ENCODE measurements around the gene STAC3.
A peak's percentile ranks its signal among the peaks of the same experiment; 100 is the strongest.

Gene STAC3

DNA sequence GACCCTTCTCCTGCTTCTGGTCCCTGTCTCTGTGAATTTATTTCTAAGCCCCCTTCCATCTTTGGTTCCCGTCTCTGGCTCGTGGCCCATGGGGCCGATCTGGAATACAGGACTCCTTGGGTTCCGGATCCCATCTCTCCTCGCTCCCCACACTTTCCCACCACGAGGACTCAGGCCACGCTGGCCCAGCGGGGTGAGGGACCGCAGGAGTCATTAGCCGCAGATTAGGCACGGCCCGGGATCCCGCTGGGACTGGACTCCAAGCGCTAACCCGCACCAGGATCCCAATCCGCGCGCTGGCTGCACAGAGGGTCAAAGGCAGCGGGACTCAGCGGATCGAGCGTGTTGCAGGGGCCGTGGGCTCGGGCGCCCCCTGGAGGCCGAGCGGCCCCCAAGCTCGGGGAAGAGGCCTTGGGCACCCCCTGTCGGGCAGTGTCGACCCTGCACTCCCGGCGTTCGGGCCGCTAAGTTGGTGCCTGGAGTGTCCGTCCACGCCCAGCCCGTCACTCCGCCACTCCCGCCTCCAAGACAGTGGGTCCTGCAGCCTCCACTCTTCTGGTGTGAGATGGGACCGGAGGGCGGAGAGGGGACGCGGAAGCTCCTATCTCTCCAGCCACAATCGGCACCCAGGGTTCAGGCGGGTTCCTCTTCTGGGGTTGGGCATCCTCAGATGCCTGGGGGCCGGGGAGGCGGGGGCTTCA, 12.0 kb downstream of the STAC3 start:
- Histone ChIP-seq H3K27me3 (ENCODE audit: control insufficient read depth, insufficient read depth, low read length) (peaks cover 93% of the 10 kb centered on the region), H3K4me3 (ENCODE audit: low read length) (peak overlapping the region; percentile 61), H3K4me1 (ENCODE audit: control insufficient read depth, low read depth, low read length) (peaks cover 26% of the 10 kb centered on the region), H3K9ac (ENCODE audit: low read length) (peak overlapping the region; percentile 65), H3K9me3 (ENCODE audit: control insufficient read depth, low read depth, low read length) (peaks cover 3% of the 10 kb centered on the region), H3K27ac (ENCODE audit: low read length) (no peak overlapping the region), H3K36me3 (ENCODE audit: control insufficient read depth, low read depth, low read length) (peaks cover 6% of the 10 kb centered on the region)

DNA sequence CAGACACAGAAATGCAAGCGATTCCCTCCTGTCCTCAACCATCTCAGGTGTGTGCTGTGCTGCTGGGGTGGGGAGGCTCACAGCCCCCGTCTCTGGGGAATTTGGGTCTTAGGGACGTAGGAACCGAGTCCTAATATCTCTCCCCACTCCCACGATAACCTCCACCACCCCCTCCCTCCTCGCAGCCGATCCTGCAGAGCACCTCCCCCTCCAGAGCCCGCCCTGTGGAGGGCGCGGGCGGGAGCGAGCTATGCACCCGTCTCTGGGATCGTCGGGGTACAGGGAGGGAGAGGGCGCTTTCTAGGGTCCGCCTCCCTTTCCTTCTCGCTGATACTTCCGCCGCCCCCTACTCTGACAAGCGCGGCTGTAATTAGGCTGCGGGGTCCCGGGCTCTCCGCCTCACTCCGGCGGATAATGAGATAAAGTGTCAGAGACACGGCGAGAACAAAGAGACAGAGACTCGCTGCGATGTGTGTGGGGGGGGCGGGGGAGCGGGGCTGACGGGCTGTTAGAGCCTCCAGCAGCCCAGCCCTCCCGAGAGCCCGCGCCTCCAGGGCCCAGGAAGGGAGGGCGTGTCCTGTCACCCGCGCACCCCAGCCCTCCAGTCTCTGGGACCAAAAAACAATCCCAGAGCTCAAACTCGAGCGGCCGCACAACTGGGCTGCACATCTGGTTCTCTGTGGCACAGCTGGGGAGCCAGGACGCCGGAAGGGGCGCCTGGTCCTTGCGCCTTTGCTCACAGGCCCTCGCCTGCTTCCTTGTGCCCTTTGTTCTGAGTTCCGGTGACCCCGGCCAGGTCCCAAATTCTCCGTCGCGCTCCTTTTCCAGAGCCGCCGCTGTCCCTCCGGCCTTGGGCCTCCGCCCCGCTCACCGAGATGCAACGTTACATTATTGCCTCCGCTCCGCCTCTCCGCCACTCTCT, 12.8 kb downstream of the STAC3 start:
- H3K9me3 ChIP-seq (ENCODE audit: control insufficient read depth, low read depth, low read length) = peaks cover 3% of the 10 kb centered on the region
- H3K27ac ChIP-seq (ENCODE audit: low read length) = no peak overlapping the region
- H3K36me3 ChIP-seq (ENCODE audit: control insufficient read depth, low read depth, low read length) = peaks cover 14% of the 10 kb centered on the region
- H3K27me3 ChIP-seq (ENCODE audit: control insufficient read depth, insufficient read depth, low read length) = peaks cover 97% of the 10 kb centered on the region
- peaks cover 26% of the 10 kb centered on the region for H3K4me1 ChIP-seq (ENCODE audit: control insufficient read depth, low read depth, low read length)
- H3K4me3 ChIP-seq (ENCODE audit: low read length) = peak overlapping the region; percentile 49
- H3K9ac ChIP-seq (ENCODE audit: low read length) = peak overlapping the region; percentile 29

GRCh38 chr12:57237596-57237931, 13.4 kb downstream of the STAC3 start:
- H3K36me3 ChIP-seq (ENCODE audit: control insufficient read depth, low read depth, low read length) = peaks cover 20% of the 10 kb centered on the region
- H3K4me1 ChIP-seq (ENCODE audit: control insufficient read depth, low read depth, low read length) = peaks cover 26% of the 10 kb centered on the region
- no peak overlapping the region for H3K9ac ChIP-seq (ENCODE audit: low read length)
- H3K27ac ChIP-seq (ENCODE audit: low read length) = no peak overlapping the region
- peaks cover 100% of the 10 kb centered on the region for H3K27me3 ChIP-seq (ENCODE audit: control insufficient read depth, insufficient read depth, low read length)
- H3K4me3 ChIP-seq (ENCODE audit: low read length) = peak overlapping the region; percentile 49
- peaks cover 3% of the 10 kb centered on the region for H3K9me3 ChIP-seq (ENCODE audit: control insufficient read depth, low read depth, low read length)

DNA sequence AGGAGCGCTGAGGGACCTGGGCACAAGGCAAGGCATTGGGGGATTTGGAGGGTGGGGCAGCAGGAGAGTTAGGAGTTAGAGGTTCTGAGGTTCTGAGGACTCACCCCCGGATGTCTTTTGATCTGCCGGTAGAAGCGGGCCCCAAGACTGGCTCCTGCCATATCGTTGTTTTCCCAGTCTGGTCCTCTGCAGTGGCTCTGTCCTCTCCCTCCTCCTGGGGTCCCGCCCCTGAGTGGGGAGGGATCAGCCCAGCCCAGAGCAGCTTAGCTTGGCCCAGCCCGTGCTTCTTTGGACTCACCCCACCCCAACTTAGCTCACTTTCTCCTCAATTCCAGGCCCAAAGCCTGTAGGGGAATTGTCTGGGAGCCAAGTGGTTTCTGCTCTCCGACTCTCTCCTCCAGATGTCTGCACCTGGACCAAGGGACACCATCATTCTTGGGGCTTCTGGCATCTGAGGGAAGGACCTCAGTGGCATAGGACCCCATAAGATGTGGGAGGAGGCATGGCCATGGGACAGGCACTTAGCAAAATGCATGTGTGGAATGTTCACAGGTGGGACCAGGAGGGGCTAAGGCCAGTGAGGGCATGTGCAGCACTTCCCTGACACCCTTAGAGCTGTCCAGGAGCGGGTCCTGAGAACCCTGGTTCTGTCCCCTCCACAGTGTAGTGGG, 13.9 kb downstream of the STAC3 start:
- no peak overlapping the region for H3K27ac ChIP-seq (ENCODE audit: low read length)
- H3K9ac ChIP-seq (ENCODE audit: low read length) = no peak overlapping the region
- peaks cover 3% of the 10 kb centered on the region for H3K9me3 ChIP-seq (ENCODE audit: control insufficient read depth, low read depth, low read length)
- peaks cover 26% of the 10 kb centered on the region for H3K36me3 ChIP-seq (ENCODE audit: control insufficient read depth, low read depth, low read length)
- peaks cover 99% of the 10 kb centered on the region for H3K27me3 ChIP-seq (ENCODE audit: control insufficient read depth, insufficient read depth, low read length)
- no peak overlapping the region for H3K4me3 ChIP-seq (ENCODE audit: low read length)
- peaks cover 26% of the 10 kb centered on the region for H3K4me1 ChIP-seq (ENCODE audit: control insufficient read depth, low read depth, low read length)

GRCh38 chr12:57236201-57236924, 14.6 kb downstream of the STAC3 start:
- Histone ChIP-seq H3K4me3 (ENCODE audit: low read length) (no peak overlapping the region), H3K36me3 (ENCODE audit: control insufficient read depth, low read depth, low read length) (peaks cover 32% of the 10 kb centered on the region), H3K9me3 (ENCODE audit: control insufficient read depth, low read depth, low read length) (peaks cover 3% of the 10 kb centered on the region), H3K27me3 (ENCODE audit: control insufficient read depth, insufficient read depth, low read length) (peaks cover 95% of the 10 kb centered on the region), H3K27ac (ENCODE audit: low read length) (no peak overlapping the region), H3K4me1 (ENCODE audit: control insufficient read depth, low read depth, low read length) (peaks cover 25% of the 10 kb centered on the region), H3K9ac (ENCODE audit: low read length) (no peak overlapping the region)

GRCh38 chr12:57235728-57236131, 15.3 kb downstream of the STAC3 start:
- H3K27ac ChIP-seq (ENCODE audit: low read length) = no peak overlapping the region

DNA sequence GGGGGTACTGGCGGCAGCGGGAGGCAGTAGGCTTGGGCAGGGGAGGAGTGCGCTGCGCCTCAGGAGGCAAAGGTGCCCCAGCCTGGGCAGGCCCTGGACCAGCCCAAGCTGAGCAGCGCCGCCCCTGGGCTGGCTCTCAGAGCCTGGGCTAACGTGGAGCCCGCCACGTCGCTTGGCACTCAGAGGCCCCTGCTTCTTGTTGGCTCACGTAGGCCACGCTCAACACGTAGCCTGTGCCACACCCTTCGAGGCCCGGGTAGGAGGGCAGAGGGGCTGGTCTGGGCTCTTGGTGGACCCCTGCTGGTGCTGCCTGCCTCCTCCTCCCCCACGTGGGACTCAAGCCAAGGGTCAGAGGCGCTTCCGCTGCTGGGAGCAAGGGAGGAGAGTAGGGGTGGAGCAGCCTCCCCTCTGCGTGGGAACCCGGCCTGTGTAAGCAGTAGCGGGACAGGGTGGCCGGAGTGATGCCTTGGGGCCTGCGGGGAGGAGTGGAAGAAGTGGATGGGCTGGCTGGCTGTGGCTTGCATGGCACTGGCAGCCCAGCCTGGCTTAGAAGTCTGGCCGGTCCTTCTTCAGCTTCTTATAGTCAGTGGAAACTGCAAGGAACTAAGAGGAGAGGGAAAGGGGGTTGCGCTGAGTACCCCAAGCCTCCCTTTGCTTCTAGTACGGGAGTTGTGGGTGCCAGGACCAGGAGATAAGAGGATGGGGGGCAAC, 15.8 kb downstream of the STAC3 start:
- no peak overlapping the region for H3K4me3 ChIP-seq (ENCODE audit: low read length)
- no peaks in the 10 kb centered on the region for H3K9me3 ChIP-seq (ENCODE audit: control insufficient read depth, low read depth, low read length)
- H3K27me3 ChIP-seq (ENCODE audit: control insufficient read depth, insufficient read depth, low read length) = peaks cover 83% of the 10 kb centered on the region
- peaks cover 38% of the 10 kb centered on the region for H3K36me3 ChIP-seq (ENCODE audit: control insufficient read depth, low read depth, low read length)
- no peak overlapping the region for H3K27ac ChIP-seq (ENCODE audit: low read length)
- no peak overlapping the region for H3K9ac ChIP-seq (ENCODE audit: low read length)
- peaks cover 27% of the 10 kb centered on the region for H3K4me1 ChIP-seq (ENCODE audit: control insufficient read depth, low read depth, low read length)

More at GRCh38 chr12:57235728-57236131, 15.3 kb downstream of the STAC3 start:
- Histone ChIP-seq H3K4me1 (ENCODE audit: control insufficient read depth, low read depth, low read length) (peaks cover 24% of the 10 kb centered on the region), H3K27me3 (ENCODE audit: control insufficient read depth, insufficient read depth, low read length) (peaks cover 88% of the 10 kb centered on the region), H3K9ac (ENCODE audit: low read length) (no peak overlapping the region), H3K9me3 (ENCODE audit: control insufficient read depth, low read depth, low read length) (peaks cover 1% of the 10 kb centered on the region), H3K36me3 (ENCODE audit: control insufficient read depth, low read depth, low read length) (peaks cover 38% of the 10 kb centered on the region), H3K4me3 (ENCODE audit: low read length) (no peak overlapping the region)

DNA sequence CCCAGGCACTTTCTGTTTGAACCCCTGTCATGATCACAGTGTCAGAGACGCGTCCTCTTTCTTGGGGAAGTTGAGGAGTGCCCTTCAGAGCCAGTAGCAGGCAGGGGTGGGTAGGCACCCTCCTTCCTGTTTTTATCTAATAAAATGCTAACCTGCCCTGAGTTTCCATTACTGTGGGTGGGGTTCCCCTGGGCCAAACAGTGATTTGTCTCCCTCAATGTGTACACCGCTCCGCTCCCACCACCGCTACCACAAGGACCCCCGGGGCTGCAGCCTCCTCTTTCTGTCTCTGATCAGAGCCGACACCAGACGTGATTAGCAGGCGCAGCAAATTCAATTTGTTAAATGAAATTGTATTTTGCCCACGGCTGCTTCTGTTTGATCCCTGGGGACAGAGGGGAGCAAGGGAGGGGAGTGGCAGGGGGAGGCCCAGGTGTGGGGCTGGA, 16.4 kb downstream of the STAC3 start:
- Histone ChIP-seq H3K4me3 (ENCODE audit: low read length) (no peak overlapping the region), H3K4me1 (ENCODE audit: control insufficient read depth, low read depth, low read length) (peaks cover 24% of the 10 kb centered on the region), H3K9ac (ENCODE audit: low read length) (no peak overlapping the region), H3K9me3 (ENCODE audit: control insufficient read depth, low read depth, low read length) (no peaks in the 10 kb centered on the region), H3K27ac (ENCODE audit: low read length) (no peak overlapping the region), H3K36me3 (ENCODE audit: control insufficient read depth, low read depth, low read length) (peaks cover 38% of the 10 kb centered on the region), H3K27me3 (ENCODE audit: control insufficient read depth, insufficient read depth, low read length) (peaks cover 77% of the 10 kb centered on the region)

- no peak overlapping the region for H3K4me3 ChIP-seq (ENCODE audit: low read length)
- H3K27ac ChIP-seq (ENCODE audit: low read length) = no peak overlapping the region
- H3K27me3 ChIP-seq (ENCODE audit: control insufficient read depth, insufficient read depth, low read length) = peaks cover 74% of the 10 kb centered on the region
- H3K4me1 ChIP-seq (ENCODE audit: control insufficient read depth, low read depth, low read length) = peaks cover 21% of the 10 kb centered on the region
- peaks cover 38% of the 10 kb centered on the region for H3K36me3 ChIP-seq (ENCODE audit: control insufficient read depth, low read depth, low read length)
- H3K9ac ChIP-seq (ENCODE audit: low read length) = no peak overlapping the region
- no peaks in the 10 kb centered on the region for H3K9me3 ChIP-seq (ENCODE audit: control insufficient read depth, low read depth, low read length)
Measured at GRCh38 chr12:57234233-57234570, 16.8 kb downstream of the STAC3 start.

DNA sequence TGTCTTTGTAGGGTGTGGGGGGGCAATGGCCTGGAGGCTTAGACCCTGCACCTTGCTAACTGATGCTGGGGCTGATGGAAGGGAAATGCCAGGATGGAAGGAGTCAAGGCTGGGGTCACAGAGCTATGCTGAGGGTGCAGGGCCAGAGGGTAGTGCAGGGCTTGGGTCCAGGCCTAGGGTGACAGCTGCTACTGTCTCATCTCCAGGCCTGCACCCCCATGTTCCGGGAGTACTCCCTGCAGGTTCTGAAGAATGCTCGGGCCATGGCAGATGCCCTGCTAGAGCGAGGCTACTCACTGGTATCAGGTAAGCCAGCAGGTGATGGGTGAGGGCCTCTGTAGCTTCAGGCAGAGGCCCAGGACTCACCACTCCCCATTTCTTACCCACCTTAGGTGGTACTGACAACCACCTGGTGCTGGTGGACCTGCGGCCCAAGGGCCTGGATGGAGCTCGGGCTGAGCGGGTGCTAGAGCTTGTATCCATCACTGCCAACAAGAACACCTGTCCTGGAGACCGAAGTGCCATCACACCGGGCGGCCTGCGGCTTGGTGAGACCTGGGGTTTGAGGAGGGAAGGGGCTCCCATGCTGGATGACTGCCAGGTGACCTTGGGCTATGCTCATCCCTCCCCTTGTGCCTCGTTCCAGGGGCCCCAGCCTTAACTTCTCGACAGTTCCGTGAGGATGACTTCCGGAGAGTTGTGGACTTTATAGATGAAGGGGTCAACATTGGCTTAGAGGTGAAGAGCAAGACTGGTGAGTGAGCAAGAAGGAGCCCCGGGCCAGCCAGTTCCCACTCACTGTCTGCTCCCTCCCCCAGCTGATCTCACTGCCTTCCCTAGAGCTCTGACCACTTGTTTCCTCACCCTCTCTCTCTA, 17.4 kb downstream of the STAC3 start:
- H3K9me3 ChIP-seq (ENCODE audit: control insufficient read depth, low read depth, low read length) = no peaks in the 10 kb centered on the region
- H3K36me3 ChIP-seq (ENCODE audit: control insufficient read depth, low read depth, low read length) = peaks cover 38% of the 10 kb centered on the region
- peaks cover 24% of the 10 kb centered on the region for H3K4me1 ChIP-seq (ENCODE audit: control insufficient read depth, low read depth, low read length)
- H3K9ac ChIP-seq (ENCODE audit: low read length) = no peak overlapping the region
- peaks cover 74% of the 10 kb centered on the region for H3K27me3 ChIP-seq (ENCODE audit: control insufficient read depth, insufficient read depth, low read length)
- no peak overlapping the region for H3K27ac ChIP-seq (ENCODE audit: low read length)
- no peak overlapping the region for H3K4me3 ChIP-seq (ENCODE audit: low read length)

Measured in iPS-18a (cell line).